NCI-H1105 treated with DMSO at 0.1 percent for 48 hours (cell line): ENCODE measurements around the gene INSYN1.
"Not testable (repeated sequence)": the region's sequence is repeated elsewhere in the genome, so short reads cannot be mapped to it uniquely, and the experiment has no call there.

Source experiments
- DNase-seq: peaks from one replicate; lab custom pipeline; 2025; lab: John Stamatoyannopoulos, UW

INSYN1 gene

DNA sequence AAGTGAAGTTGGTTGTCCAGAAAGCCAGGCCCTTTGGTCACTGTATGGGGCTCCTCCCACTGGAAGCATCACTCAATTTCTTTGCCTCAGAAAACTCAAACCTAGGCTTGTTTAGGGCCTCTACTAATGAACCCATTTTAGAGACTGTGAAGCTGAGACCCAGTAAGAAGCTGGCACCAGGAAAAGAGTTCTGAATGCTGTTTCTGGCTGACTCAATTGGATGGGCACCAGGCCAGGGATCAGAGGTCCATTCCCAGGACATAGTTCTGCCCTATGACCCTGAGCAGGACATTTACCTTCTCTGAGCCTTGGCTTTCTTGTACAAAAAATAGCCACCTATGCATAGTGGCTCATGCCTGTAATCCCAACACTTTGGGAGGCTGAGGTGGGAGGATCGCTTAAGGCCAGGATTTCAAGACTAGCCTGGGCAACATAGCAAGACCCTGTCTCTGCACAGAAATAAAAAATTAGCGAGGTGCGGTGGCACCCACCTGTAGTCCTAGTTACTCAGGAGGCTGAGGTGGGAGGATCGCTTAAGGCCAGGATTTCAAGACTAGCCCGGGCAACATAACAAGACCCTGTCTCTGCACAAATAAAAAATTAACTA, 38.4 kb downstream of the INSYN1 start:
- no peak for DNase-seq

DNA sequence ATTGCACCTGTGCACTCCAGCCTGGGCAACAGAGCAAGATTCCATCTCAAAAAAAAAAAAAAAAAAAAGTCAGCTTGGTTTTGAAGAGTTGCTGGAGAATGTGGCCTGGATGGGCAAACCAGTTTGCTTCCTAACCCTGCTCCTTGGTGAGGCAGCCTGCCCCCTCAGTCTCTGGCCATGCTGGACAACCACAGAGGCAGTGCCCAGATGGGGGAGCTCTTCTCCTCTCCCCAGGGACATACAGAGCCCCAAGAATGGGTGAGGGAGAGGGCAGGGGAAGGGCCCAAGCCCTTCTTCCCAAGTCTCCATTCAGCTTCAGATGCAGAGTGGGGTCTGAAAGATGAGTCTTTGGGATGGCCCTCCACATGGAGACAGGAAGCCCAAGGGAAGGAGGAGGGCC, 41.0 kb downstream of the INSYN1 start:
- DNase-seq: no peak

DNA sequence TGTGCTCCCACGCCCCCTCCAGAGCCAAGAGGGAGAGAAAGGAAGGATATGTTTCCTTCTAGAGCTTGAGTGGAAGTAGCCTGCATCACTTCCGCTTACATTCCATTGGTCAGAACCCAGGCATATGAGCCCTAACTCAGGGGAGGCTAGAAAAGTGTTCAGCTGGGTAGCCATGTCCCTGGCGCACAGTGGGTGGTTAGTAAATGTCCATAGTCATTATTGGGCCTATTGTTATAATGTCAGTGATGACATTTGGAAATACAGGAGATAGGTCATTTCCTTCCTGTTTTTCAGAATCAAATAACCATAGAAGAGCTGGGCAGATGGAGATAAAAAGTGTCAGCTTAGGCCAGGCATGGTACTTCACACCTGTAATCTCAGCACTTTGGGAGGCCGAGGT, 41.6 kb downstream of the INSYN1 start:
- DNase-seq: no peak

DNA sequence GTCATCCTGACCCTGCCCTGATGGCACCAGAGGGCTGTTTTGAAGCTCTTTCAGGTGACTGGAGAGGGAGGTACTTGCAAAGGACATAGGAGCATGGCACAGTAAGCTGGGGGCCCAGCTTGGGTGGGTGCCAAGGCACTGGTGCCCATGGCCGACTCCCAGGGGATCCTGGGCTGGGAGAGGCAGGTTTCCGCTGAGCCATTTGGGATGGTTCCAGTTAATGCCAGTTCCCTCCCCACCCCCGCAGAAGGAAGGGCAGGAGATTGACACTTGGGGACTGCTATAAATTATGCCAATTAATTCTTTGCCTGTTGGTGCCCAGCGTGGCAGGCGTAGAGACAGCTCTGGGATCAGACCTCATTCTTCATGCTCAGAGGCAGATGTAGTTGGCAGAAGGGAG, 42.8 kb downstream of the INSYN1 start:
- peak; percentile 64 for DNase-seq

DNA sequence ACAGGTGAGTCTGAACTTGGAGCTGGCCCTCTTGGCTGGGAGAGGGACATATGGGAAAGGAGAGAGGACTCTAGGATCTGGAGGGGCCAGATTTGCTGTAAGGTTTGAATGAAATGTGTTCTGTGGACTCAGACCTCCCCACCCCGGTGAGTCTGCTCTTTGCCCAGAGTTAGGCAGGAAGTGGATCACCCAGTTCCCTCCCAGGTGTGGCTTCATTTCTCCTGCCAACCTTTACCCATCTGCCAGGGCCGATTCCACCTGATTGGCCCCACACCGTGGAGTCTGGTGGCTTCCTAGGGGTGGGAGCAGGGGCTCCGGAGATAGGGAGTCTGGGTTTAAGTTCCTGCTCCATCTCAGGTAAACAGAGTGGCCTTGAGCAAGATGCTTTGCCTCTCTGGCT, 43.5 kb downstream of the INSYN1 start:
- DNase-seq: no peak

DNA sequence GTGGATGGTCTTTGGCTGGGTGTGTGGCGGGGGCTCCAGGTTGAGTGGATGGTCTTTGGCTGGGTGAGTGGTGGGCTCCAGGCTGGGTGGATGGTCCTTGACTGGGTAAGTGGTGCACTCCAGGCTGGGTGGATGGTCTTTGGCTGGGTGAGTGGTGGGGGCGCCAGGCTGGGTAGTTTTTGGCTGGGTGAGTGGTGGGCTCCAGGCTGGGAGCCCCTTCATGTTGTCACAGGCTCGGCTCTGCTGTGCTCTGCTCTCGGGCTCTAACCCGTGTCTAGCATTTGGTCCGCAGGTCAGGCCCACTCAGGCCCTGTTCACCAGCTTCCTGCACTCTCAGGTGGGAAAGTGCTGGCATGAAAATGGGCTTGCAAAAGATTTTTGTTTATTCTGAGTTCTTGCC, 43.9 kb downstream of the INSYN1 start:
- DNase-seq: no peak

DNA sequence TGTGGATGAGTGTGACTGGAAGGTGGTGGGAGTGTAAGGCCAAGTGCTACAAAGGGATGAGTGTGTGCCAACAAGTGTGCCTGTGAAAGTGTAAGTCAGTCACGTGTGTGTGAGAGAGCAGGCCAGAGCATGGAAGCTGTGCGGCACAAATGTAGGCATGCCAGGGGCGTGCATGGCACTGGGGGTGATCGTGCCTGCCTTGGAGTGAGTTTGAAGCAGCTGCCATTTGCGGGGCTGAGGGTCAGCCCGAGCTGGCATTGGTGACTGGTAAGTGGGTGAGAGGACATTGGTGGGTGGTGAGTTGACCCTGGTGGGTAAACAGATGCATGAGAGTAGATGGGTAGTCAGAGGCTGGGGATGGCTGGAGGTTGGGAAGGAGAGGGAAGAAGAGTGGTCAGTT, 44.5 kb downstream of the INSYN1 start:
- DNase-seq: no peak

DNA sequence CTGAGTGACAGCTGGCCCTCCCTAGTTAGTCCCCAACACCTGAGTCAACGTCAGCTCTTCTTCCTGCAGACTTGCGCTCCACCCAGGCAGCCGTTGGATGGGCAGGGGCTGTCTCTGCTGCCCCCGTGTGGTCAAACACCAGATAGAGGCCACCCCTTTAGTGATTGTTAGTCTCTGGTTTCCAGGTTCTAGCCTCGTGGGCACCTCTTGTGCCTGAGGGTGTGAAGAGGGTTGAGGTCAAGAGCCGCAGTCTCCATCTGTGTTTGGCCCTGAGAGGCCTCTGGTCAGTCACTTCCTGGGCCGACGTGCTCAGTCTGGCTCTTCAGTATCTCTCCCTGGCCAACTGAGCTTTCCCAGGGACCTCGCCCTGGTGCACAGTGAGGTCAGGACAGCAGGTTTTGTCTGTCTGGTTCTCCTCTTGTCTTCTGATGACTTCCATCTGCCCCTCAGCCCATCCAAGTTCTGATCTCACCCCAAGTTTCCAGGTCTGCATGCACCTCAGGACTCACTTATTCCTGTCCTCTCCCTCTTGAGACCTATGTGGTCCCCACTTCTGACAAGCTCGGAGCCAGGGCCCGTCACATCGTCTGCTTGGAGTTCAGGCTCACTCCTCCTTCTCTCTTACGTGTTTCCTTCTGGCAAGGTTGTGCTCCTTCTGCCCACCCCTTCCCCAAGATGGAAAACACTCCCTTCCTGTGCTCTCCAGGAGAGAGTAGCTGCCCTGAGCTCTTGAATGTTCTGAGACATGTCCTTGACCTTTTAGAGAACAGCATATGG, 48.1 kb downstream of the INSYN1 start:
- DNase-seq: peak; percentile 4

DNA sequence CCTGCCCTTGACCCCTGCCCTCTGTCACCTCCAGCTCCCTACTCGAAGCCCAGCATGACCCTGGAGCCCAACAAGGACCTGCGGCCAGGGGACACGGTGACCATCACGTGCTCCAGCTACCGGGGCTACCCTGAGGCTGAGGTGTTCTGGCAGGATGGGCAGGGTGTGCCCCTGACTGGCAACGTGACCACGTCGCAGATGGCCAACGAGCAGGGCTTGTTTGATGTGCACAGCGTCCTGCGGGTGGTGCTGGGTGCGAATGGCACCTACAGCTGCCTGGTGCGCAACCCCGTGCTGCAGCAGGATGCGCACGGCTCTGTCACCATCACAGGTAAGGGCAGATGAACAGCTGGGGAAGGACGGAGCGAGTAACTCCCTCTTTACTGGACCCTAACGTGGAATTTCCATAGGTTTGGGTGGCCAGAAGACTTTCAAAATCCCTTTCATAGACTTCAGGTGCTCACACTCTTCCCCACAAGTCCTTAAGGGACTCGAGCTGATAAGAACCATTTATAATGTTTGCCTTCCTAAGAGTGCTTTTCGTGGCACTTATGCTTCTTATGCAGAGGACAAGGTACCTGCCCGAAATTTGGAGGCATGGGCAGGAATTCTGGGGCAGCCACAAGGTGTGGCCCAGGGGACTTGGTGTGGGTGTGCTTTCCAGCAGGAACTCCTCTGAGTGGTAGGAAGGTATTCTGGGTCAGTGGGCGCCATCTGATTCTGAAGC, 48.8 kb downstream of the INSYN1 start:
- not testable (repeated sequence) for DNase-seq

DNA sequence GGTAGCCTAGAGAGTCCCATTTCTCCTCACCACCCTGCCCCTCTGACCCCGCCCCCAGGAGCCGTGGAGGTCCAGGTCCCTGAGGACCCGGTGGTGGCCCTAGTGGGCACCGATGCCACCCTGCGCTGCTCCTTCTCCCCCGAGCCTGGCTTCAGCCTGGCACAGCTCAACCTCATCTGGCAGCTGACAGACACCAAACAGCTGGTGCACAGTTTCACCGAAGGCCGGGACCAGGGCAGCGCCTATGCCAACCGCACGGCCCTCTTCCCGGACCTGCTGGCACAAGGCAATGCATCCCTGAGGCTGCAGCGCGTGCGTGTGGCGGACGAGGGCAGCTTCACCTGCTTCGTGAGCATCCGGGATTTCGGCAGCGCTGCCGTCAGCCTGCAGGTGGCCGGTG, 49.5 kb downstream of the INSYN1 start:
- DNase-seq: not testable (repeated sequence)

DNA sequence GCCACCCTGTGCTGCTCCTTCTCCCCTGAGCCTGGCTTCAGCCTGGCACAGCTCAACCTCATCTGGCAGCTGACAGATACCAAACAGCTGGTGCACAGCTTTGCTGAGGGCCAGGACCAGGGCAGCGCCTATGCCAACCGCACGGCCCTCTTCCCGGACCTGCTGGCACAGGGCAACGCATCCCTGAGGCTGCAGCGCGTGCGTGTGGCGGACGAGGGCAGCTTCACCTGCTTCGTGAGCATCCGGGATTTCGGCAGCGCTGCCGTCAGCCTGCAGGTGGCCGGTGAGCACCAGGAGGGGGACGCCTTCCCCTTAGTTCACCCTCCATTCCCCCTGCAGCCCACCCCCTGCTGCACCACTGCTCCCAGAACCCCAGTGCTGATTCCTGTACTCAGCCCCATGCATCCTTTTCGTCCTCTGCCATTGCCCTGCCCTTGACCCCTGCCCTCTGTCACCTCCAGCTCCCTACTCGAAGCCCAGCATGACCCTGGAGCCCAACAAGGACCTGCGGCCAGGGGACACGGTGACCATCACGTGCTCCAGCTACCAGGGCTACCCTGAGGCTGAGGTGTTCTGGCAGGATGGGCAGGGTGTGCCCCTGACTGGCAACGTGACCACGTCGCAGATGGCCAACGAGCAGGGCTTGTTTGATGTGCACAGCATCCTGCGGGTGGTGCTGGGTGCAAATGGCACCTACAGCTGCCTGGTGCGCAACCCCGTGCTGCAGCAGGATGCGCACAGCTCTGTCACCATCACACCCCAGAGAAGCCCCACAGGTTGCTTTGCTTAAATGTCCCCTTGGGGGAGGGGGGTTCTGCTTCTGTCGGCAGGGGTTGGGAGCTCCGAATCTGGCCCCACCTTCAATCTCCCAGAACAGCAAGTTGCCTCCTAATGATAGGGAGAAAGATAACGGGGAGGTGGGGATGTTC, 50.6 kb downstream of the INSYN1 start:
- not testable (repeated sequence) for DNase-seq

DNA sequence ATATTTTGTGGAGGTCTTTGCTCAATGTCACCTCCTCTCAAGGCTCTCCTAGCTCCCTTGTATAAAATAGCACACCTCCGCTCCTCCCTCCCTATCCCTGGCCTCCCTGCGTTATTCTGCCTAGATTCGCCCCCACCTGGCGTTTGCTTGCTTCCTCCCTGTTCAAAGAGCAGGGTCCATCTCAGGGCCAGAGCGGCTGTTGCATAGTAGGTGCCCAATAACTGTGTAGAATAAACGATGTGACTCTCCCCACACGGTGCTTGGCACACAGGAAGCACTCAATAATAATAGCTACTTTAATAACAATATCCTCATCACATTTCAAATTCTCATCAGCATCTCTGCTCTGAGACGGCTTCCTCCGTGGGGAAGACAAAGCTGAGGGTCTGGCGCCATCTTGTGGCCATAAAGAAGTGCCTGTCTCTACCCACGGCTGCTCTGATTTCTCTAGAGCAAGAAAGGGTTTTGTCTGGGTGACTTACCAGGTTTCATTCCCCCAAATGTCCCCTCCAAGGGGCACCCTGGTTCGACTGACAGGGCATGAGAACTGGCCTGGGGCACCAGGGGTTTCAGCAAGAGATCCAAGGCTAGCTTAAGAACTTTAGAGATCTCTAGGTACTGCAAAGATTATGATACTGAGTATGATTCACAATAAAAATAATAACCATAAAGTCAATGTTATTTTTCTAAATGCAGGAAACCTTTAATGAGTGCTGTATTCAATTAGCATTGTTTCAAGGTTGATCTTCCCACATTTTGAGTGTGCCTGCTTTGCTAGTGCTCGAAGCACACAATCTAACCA, 52.9 kb downstream of the INSYN1 start:
- peak; percentile 52 for DNase-seq

DNA sequence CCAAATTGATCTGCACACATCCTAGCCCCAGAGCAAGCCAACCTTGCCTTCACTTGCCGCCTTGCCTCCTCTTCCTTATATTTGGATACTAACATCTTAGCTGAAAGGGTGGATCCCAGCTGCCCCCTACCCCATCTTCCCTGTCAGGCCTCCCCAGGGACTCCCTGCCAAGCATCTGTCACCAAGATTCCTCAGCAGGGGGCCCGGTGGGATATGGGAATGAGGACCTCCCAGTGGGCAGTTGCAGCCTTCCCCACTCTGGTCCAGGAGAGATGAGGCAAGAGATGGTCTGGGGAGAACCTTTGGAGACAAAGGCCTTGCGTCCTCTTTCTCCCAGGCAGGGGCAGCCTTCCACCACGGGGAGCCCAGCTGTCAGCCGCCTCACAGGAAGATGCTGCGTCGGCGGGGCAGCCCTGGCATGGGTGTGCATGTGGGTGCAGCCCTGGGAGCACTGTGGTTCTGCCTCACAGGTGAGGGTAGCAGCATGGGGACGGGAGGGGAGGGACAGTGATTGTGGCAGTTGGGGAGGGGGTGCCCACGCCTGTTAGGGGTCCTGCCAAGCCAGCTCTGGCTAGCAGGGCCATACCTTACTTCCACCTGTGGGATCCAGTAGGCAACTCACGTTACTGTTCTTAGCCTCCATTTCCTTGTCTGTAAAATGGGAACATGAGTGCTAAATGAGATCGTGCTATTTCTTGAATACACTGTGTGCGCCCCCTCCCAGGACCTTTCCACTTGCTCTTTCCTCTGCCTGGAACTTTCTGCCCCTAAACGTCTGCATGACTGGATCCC, 53.7 kb downstream of the INSYN1 start:
- DNase-seq: no peak

DNA sequence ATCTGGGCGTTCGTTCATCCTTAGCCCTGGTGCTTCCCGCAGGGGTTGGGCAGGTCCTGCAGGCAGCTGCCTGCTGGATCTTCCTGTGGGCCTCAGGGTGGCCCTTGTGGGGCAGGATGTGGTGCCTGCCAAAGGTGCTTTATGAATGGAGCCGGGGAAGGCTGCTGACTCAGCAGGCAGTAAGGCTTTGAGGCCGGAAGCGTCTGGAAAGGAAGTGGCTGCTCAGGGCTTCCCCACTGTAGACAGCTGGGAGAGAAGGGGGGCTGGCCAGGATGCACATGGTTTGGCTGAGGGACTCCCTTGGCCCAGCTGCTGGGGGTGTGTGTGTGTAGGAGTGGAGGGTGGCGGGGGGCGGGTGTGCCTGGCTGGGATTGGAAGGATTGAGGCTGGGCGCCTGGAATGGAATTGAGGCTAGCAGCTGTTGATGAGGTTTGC, 56.1 kb downstream of the INSYN1 start:
- DNase-seq: peak; percentile 76

DNA sequence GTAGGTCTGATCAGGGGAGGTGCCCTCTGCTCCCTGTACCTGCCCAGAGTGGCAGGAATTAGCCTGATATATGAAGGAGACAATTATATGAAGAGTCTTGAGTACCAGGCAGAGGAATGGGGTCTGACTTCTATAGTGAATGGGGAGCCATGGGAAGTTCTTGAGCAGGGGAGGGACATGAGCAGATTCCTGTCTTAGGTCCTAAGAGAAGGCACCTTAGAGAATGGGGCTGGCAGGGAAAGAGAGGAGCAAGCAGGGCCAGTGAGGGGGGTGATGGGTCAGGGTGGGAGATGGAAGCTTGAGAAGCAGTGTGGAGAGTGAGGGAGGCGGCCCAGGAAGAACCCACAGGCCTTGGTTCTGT, 56.5 kb downstream of the INSYN1 start:
- no peak for DNase-seq

DNA sequence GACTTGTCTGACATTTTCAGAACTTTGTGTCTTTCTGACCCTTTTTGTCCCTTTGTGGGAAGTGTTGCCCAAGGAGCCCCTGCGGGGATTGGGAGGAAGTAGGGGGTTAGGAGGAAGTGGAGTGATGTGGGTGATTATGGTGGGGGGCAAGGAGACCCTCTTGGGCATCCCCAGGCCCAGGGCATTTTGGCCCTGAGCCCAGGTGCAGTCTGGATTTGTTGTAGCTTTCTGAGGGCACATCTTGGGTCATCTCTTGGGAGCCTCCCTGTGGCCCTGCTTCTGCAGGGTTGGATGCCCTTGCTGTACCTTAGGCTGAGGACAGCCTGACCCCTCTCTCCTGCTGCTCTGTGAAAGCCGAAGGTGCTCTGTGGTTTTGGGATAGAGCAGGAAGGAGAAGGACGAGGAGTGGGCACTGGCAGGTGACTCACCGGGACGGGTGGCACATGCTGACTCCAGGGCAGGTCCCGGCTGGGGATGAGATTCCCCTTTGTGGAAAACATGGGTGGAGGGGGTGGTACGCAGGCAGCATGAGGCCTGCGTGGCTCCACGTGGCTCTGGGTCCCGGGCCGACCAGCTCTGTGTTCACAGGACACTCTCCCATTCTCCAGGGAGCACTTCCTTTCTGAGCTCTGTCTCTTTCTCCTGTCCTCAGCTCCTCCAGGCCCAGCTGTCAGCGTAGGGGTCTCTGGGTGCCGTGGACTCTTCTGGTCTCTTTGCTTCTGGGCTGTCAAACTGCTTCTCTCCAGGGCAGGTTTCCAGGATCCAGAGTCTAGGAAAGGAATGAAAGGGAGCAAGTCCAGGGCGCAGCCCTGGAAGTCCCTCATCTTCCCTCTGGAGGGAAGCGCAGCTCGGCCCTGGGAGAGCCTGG, 57.1 kb downstream of the INSYN1 start:
- DNase-seq: no peak

DNA sequence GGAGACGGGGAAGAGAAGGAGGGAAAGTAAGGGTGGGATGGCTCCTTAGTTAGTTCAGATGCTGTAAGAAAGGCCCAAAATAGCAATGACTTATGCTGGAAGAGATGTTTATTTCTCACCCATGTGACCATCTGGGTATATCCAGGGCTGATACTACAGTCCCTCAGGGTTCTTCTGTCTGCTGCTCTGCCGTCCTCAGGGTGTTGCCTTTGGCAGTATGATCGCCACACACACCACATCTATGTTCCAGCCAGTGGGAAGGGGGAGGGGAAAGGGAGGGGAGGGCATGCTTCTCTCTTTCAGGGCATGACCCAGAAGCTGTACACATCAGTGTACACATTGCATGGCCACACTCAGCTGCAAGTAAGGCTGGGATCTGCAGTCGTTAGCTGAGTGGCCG, 58.7 kb downstream of the INSYN1 start:
- DNase-seq: no peak

DNA sequence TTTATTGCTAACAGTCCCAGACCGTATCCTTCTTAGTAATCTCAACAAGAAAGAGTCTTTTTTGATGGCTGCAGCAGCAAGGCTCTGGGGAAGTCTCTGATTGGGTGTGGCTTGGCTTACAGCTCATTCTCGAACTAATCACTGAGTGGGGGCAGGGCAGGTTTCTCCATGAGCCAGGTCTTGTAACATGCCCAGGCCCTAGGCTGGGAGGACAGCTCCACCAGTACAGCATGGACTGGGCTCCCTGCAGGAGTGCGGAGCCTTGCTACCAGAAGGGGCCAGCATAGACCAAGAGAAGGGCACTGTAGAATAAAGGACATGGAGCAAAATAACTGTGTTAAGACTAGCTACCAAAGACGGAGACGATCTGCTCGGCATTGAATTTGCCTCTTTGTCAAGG, 61.8 kb downstream of the INSYN1 start:
- no peak for DNase-seq

DNA sequence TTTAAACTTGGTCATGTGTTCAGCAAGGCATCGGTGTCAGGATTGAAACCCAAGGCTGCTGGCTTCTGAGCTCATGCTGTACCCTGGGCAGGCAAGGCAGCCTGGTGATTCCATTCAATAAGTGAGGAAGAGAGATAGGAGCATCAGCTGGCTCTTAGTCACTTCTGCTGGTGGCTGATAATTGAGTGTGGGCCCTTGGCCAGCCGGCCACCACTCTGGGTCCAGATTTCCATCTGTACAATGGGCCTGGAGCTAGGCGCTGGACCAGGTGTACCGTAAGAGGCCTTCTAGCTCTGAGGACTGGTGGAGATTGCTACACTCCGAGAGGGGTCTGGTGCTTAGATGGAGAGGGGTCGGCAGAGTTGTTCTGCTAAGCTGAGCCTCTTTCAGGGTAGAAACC, 64.7 kb downstream of the INSYN1 start:
- DNase-seq: no peak

DNA sequence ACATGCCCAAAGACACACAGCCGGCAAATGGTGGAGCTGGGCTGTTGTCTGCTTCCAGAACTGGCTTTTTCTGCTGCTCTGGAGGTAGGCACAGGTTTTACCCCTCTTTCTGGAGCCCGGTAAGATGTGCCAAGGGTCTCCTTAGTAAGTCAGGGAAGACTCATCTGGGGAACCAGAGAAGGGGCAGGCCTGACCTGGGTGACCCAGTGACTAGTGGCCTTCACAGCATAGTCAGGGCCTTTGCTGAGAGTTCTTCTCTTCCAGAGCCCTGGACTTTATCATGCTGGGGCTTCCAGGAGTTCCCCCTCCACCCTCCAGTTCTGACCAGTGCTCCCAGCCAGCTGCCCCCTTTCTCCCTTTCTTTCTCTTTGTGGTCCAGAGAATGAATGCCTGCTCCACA, 65.8 kb downstream of the INSYN1 start:
- DNase-seq: no peak
